ENCODE measurements around the gene SGMS1. TPM values are rescaled to one million over a fixed set of nuclear protein-coding genes. Genes with fewer than 3 reads are reported as not detected.

The SGMS1 gene
- polyA plus RNA-seq, 1 experiment = 21.1 TPM

DNA sequence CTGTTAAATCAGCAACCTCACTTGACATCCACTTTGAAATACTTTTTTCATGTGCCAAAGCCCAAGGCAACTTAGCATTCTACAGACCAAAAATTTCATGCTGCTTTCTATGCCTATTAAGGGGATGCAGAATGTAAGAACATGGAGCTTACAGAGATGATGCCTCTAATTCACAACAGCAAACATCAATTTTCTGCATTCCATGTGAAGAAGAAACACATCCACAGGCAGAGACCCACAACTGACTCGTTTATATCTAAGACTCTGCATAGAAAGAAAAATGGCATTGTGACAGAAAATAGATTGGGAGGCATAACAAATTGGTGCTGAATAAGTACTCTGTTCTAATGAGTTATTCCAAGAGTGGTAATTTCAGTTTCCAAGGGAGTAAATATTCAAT lies 107.6 kb downstream of the SGMS1 start:
- no peak for DNase-seq (ENCODE audit: low read depth)
- H3K36me3 ChIP-seq (ENCODE audit: control insufficient read depth, insufficient read depth, low read length) = no peaks in the 10 kb centered on the region; the same call in 1 of the 2 replicates

DNA sequence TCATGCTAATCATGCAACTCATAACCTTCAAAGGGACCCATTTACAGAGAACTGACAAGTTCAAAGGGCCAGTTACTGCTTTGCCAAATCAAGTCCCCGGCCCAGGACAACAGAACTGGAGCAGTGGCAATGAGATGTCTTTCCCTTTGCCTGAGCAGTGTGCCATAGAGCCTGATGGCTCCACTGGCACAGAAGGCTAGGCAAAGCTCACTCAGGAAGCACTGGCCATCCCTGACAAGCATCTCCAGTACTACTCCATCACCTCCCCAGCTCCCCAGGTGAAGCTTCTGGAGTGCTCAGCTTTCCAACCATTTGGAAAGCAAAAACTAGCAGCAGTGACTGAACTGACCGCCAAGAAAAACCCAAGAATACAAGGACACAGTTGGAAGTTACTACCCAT lies 108.3 kb downstream of the SGMS1 start:
- Histone ChIP-seq H3K4me3 (ENCODE audit: low read depth, low read length) (no peak overlapping the region), H3K36me3 (ENCODE audit: control insufficient read depth, insufficient read depth, low read length) (no peaks in the 10 kb centered on the region; the same call in 1 of the 2 replicates), H3K27me3 (ENCODE audit: control insufficient read depth, insufficient read depth, low read length) (no peaks in the 10 kb centered on the region)
- POLR2A ChIA-PET = no interaction called here
- DNase-seq (ENCODE audit: low read depth) = no peak
- TF ChIP-seq, protein P1, sequence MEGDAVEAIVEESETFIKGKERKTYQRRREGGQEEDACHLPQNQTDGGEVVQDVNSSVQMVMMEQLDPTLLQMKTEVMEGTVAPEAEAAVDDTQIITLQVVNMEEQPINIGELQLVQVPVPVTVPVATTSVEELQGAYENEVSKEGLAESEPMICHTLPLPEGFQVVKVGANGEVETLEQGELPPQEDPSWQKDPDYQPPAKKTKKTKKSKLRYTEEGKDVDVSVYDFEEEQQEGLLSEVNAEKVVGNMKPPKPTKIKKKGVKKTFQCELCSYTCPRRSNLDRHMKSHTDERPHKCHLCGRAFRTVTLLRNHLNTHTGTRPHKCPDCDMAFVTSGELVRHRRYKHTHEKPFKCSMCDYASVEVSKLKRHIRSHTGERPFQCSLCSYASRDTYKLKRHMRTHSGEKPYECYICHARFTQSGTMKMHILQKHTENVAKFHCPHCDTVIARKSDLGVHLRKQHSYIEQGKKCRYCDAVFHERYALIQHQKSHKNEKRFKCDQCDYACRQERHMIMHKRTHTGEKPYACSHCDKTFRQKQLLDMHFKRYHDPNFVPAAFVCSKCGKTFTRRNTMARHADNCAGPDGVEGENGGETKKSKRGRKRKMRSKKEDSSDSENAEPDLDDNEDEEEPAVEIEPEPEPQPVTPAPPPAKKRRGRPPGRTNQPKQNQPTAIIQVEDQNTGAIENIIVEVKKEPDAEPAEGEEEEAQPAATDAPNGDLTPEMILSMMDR (IDR thresholded peaks at IDR 0.05; ENCODE audit: insufficient read depth, low read depth, low read length) = no peak
- CTCF ChIA-PET = no interaction called here

More for the DNA sequence above, 107.6 kb downstream of the SGMS1 start:
- no peak overlapping the region for H3K4me3 ChIP-seq (ENCODE audit: low read depth, low read length)
- CTCF ChIA-PET = interaction anchor here (1.0 kb wide), 1 partner anchor 37 kb away, joined by 3 read pairs; no protein-coding TSS in a partner anchor
- POLR2A ChIA-PET = no interaction called here
- no peaks in the 10 kb centered on the region for H3K27me3 ChIP-seq (ENCODE audit: control insufficient read depth, insufficient read depth, low read length)
- TF ChIP-seq, protein P1 (IDR thresholded peaks at IDR 0.05; ENCODE audit: insufficient read depth, low read depth, low read length) = no peak

DNA sequence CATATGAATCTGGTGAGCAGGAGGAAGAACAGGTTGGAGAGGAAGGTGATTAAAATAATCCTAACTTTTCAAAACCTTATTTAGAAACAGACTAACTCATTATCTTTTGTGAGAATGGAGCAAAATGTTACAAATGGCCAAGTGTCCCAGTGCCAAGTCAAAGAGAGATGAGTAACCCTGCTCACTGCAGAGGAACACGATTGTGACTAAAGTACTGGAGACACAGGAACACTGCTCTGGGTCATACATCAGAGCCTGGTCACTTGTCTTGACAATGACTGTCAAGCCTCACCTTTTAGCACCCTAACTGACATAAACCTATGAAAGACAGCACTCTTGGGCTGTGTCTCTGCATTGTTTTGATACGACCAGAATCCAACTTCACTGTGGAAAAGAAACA lies 108.8 kb downstream of the SGMS1 start:
- ChIA-PET CTCF (no interaction called here), POLR2A (no interaction called here)
- no peaks in the 10 kb centered on the region; the same call in 1 of the 2 replicates for H3K36me3 ChIP-seq (ENCODE audit: control insufficient read depth, insufficient read depth, low read length)
- H3K4me3 ChIP-seq (ENCODE audit: low read depth, low read length) = no peak overlapping the region
- TF ChIP-seq, protein P1 (IDR thresholded peaks at IDR 0.05; ENCODE audit: insufficient read depth, low read depth, low read length) = no peak
- H3K27me3 ChIP-seq (ENCODE audit: control insufficient read depth, insufficient read depth, low read length) = no peaks in the 10 kb centered on the region
- no peak for DNase-seq (ENCODE audit: low read depth)

DNA sequence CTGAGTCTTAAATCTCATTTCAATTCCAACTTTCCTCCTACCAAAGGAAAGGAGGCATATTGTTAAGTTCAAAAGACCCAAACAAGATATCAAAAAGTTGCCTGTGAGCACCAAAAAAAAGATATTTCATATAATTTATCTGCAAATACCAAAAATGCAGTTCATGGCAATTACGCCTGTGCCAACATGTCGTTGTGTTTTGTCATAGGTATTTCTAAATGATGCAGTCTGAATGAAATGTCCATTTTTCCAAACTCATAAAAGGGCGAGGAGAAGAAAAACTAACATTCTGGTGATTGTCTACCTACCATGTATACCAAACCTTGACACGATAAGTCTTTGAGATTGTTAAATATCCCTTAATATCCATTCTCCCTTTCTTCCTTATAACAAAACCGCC lies 109.8 kb downstream of the SGMS1 start:
- ChIA-PET POLR2A (no interaction called here), CTCF (interaction anchor here (1.1 kb wide), 1 partner anchor 47 kb away, joined by 3 read pairs; no protein-coding TSS in a partner anchor)
- H3K36me3 ChIP-seq (ENCODE audit: control insufficient read depth, insufficient read depth, low read length) = no peaks in the 10 kb centered on the region
- no peaks in the 10 kb centered on the region for H3K27me3 ChIP-seq (ENCODE audit: control insufficient read depth, insufficient read depth, low read length)
- no peak overlapping the region for H3K4me3 ChIP-seq (ENCODE audit: low read depth, low read length)
- no peak for DNase-seq (ENCODE audit: low read depth)
- TF ChIP-seq, protein P1 (IDR thresholded peaks at IDR 0.05; ENCODE audit: insufficient read depth, low read depth, low read length) = no peak

DNA sequence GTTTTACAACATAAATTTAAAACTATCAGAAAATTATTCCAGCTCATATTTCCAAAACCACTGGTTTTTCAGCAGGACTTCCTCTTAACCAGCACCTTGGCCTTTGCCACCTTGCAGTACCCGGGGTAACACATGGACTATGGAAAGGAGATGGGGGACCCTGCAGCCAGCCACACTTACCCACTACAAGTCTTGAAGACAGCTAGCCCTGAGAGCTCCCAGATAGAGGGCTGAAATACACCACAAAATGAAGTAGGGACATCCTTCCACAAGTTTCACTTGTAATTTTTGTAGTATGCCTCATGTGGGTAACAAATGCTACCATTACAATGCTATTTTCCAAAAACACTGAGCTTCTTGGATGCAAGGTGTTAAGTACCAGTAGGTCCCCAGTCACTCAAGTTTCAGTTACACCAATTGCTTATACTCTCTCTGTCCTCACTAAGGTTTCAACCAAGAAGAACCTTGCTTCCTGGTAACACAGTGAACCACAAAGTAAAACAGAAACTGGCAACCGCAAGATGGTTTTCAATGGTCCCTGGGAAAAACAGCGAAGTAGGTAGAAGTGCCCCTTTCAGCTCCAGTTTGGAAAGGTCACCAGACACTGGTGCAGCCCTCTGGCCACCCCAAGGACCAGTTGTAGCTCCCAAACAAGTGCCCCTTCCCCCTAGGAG lies 110.9 kb downstream of the SGMS1 start:
- CTCF ChIA-PET = interaction anchor here (1.0 to 1.7 kb wide), 2 partner anchors 22 to 127 kb away, joined by 3 to 5 read pairs; no protein-coding TSS in a partner anchor
- H3K4me3 ChIP-seq (ENCODE audit: low read depth, low read length) = no peak overlapping the region
- no peak for DNase-seq (ENCODE audit: low read depth)
- no peaks in the 10 kb centered on the region for H3K27me3 ChIP-seq (ENCODE audit: control insufficient read depth, insufficient read depth, low read length)
- TF ChIP-seq, protein P1 (IDR thresholded peaks at IDR 0.05; ENCODE audit: insufficient read depth, low read depth, low read length) = no peak
- H3K36me3 ChIP-seq (ENCODE audit: control insufficient read depth, insufficient read depth, low read length) = no peaks in the 10 kb centered on the region
- POLR2A ChIA-PET = no interaction called here
